Myocyte (in vitro differentiated cells): ENCODE data around the gene MYO18B. TPM values are rescaled to one million over a fixed set of nuclear protein-coding genes. Genes with fewer than 3 reads are reported as not detected.
A peak's percentile ranks its signal among the peaks of the same experiment; 100 is the strongest.
"Not testable (repeated sequence)": the region's sequence is repeated elsewhere in the genome, so short reads cannot be mapped to it uniquely, and the experiment has no call there.

Source experiments
- DNase-seq: peaks from one replicate; pipeline ENCODE4 v3.0.0-alpha.2; 2012; ENCODE audit warnings: low read depth
- polyA plus RNA-seq: library from polyadenylated mRNA; unstranded; fragments of >200 nt; gene quantifications from one replicate; pipeline ENCODE4 v1.2.1, GENCODE V29; 2012; ENCODE audit warnings: missing spikeins
- total RNA-seq: library from RNA; depleted of rRNA; stranded (reverse); fragments of >200 nt; gene quantifications from 2 replicates; pipeline ENCODE4 v1.2.3, GENCODE V29; 2014

The MYO18B gene
- 165 and 251 TPM in 2 replicates for total RNA-seq
- polyA plus RNA-seq = 73.3 TPM

GRCh38 chr22:25741692-25742626, at the start of gene MYO18B:
TSS of gene MYO18B (plus strand) at chr22:25742188. CDS start at chr22:25761093, 18,905 bp downstream.
- DNase-seq = peak; percentile 98

- DNase-seq = peak; percentile 66
These were observed 49.4 kb upstream of the MYO18B start for GRCh38 chr22:25692397-25693267.

GRCh38 chr22:25693268-25693565, 48.8 kb upstream of the MYO18B start:
- DNase-seq = no peak

- no peak for DNase-seq
These were observed 47.6 kb upstream of the MYO18B start for GRCh38 chr22:25694196-25694907.

- DNase-seq = no peak
These were observed 46.8 kb upstream of the MYO18B start for GRCh38 chr22:25695146-25695545.

- no peak for DNase-seq
These were observed 45.2 kb upstream of the MYO18B start for GRCh38 chr22:25696763-25697162.

GRCh38 chr22:25697181-25697664, 44.8 kb upstream of the MYO18B start:
- DNase-seq = peak; percentile 20

GRCh38 chr22:25697978-25698377, 44.0 kb upstream of the MYO18B start:
- DNase-seq = no peak

- DNase-seq = no peak
These were observed 43.5 kb upstream of the MYO18B start for GRCh38 chr22:25698461-25698860.

- peak; percentile 48 for DNase-seq
These were observed 43.0 kb upstream of the MYO18B start for GRCh38 chr22:25698978-25699377.

- DNase-seq = peak; percentile 99
These were observed 40.8 kb upstream of the MYO18B start for GRCh38 chr22:25701056-25701780.

- peak; percentile 50 for DNase-seq
These were observed 39.9 kb upstream of the MYO18B start for GRCh38 chr22:25702040-25702439.

- no peak for DNase-seq
These were observed 39.3 kb upstream of the MYO18B start for GRCh38 chr22:25702571-25703167.

- no peak for DNase-seq
These were observed 37.3 kb upstream of the MYO18B start for GRCh38 chr22:25704701-25705100.

GRCh38 chr22:25706197-25706596, 35.8 kb upstream of the MYO18B start:
- no peak for DNase-seq

GRCh38 chr22:25708430-25708829, 33.6 kb upstream of the MYO18B start:
- not testable (repeated sequence) for DNase-seq

- no peak for DNase-seq
These were observed 32.2 kb upstream of the MYO18B start for GRCh38 chr22:25709758-25710157.

- DNase-seq = no peak
These were observed 31.5 kb upstream of the MYO18B start for GRCh38 chr22:25710501-25710900.

- DNase-seq = no peak
These were observed 30.5 kb upstream of the MYO18B start for GRCh38 chr22:25711491-25711890.
